Stimulated activated CD4-positive, alpha-beta T cell treated with anti-CD3 and anti-CD28 coated beads, TNF-alpha, amount 100 ng/mL, for 1 hour (primary cell): ENCODE data around the gene PRSS57.
"Not testable (repeated sequence)": the region's sequence is repeated elsewhere in the genome, so short reads cannot be mapped to it uniquely, and the experiment has no call there.

Experiments
- DNase-seq, 3 donors: peaks; one replicate each; pipeline ENCODE4 v3.0.0-alpha.2; 2020; ENCODE audit warnings: low read depth in 3 of 3, low spot score in 1 of 3

The PRSS57 gene

GRCh38 chr19:674282-675151 is 20.7 kb downstream of the PRSS57 start:
- DNase-seq: no peak

- DNase-seq: no peak
Observed at GRCh38 chr19:670609-671075, 24.6 kb downstream of the PRSS57 start.

- not testable (repeated sequence) for DNase-seq
Observed at GRCh38 chr19:668675-669434, 26.4 kb downstream of the PRSS57 start.

- not testable (repeated sequence) for DNase-seq
Observed at GRCh38 chr19:666985-667573, 28.2 kb downstream of the PRSS57 start.

- DNase-seq: peak; percentile 47 to 76 (median 68)
Observed at GRCh38 chr19:664913-665443, 30.3 kb downstream of the PRSS57 start.

GRCh38 chr19:663682-664117 is 31.6 kb downstream of the PRSS57 start:
- DNase-seq: no peak

GRCh38 chr19:662962-663681 is 32.1 kb downstream of the PRSS57 start, which contains the start of gene RNF126:
TSS of gene RNF126 (minus strand) at chr19:663214. CDS start at chr19:663121, 93 bp downstream.
- DNase-seq: peak; percentile 86 to 99 (median 93)

GRCh38 chr19:662207-662961 is 32.9 kb downstream of the PRSS57 start:
- DNase-seq: peak in 1 of 3 donors; percentile 52

GRCh38 chr19:661427-662196 is 33.6 kb downstream of the PRSS57 start:
- DNase-seq: peak in 1 of 3 donors; percentile 49

- DNase-seq: no peak
Observed at GRCh38 chr19:660793-661426, 34.3 kb downstream of the PRSS57 start.

GRCh38 chr19:658916-659839 is 36.1 kb downstream of the PRSS57 start:
- DNase-seq: peak in 1 of 3 donors; percentile 35

GRCh38 chr19:658059-658839 is 37.0 kb downstream of the PRSS57 start:
- no peak for DNase-seq

GRCh38 chr19:657611-658010 is 37.6 kb downstream of the PRSS57 start:
- DNase-seq: no peak

- no peak for DNase-seq
Observed at GRCh38 chr19:656751-657559, 38.3 kb downstream of the PRSS57 start.

- DNase-seq: no peak
Observed at GRCh38 chr19:655691-656090, 39.6 kb downstream of the PRSS57 start.

- DNase-seq: no peak
Observed at GRCh38 chr19:653425-653824, 41.8 kb downstream of the PRSS57 start.
